Endothelial cell of umbilical vein (primary cell): ENCODE measurements around the gene POLR3A. TPM values are rescaled to one million over a fixed set of nuclear protein-coding genes. Genes with fewer than 3 reads are reported as not detected.

Experiments used
- BruUV-seq: library from RNA; stranded (reverse); fragments of 400-500 nt; replicated peaks from 2 replicates; lab custom pipeline; 2021; lab: Mats Ljungman, UMichigan
- CTCF ChIA-PET: fragments of 300-600, 350-600 bp; sonication (Branson Sonifier 250); formaldehyde crosslinking; loops from one replicate; lab custom pipeline; 2021; ENCODE audit warnings: antibody characterized with exemption, inconsistent platforms; lab: Charles Lee
- POLR2A ChIA-PET: fragments of 300-600, 350-600 bp; sonication (Branson Sonifier 250); formaldehyde crosslinking; loops from one replicate; lab custom pipeline; 2021; ENCODE audit warnings: antibody characterized with exemption, inconsistent platforms; lab: Charles Lee
- DNase-seq: peaks from one replicate; pipeline ENCODE4 v3.0.0-alpha.2; 2011; ENCODE audit warnings: low read depth, low spot score
- FAIRE-seq: peaks from 2 replicates; lab custom pipeline; 2011; peaks lifted over from hg19 to GRCh38; lab: Jason Lieb, UNC
- H2AFZ ChIP-seq: 2 replicates; pipeline ENCODE4 v1.6.0; 2012; ENCODE audit warnings: low read depth, low read length, control low read depth, inconsistent platforms
- H3K27ac ChIP-seq: 2 replicates; pipeline ENCODE4 v1.5.1; 2011; ENCODE audit warnings: low read depth, mild to moderate bottlenecking, control low read depth, low read length, moderate library complexity; ENCODE audit not compliant: insufficient read depth
- H3K27me3 ChIP-seq, 2 experiments: 2 replicates each; pipeline versions ENCODE4 v1.6.0 to v1.6.1; 2011; ENCODE audit warnings: low read length in 2 of 2, mixed read lengths in 1 of 2; ENCODE audit not compliant: control insufficient read depth in 2 of 2, insufficient read depth in 2 of 2
- H3K36me3 ChIP-seq, 2 experiments: 2 replicates in 1 of 2; 3 replicates in 1 of 2; pipeline ENCODE4 v1.5.1; 2011; ENCODE audit warnings: low read length in 2 of 2, mild to moderate bottlenecking in 1 of 2, moderate library complexity in 1 of 2; ENCODE audit not compliant: control insufficient read depth in 2 of 2, insufficient read depth in 2 of 2; ENCODE audit errors: extremely low read depth in 1 of 2
- H3K4me1 ChIP-seq: 3 replicates; pipeline ENCODE4 v1.5.1; 2011; ENCODE audit warnings: mild to moderate bottlenecking, low read length; ENCODE audit not compliant: control insufficient read depth, insufficient read depth; ENCODE audit errors: extremely low read depth
- H3K4me2 ChIP-seq: 2 replicates; pipeline ENCODE4 v1.6.1; 2011; ENCODE audit warnings: low read length, control low read depth, mixed read lengths; ENCODE audit not compliant: insufficient read depth
- H3K4me3 ChIP-seq, 3 experiments: fragments of 200-600 bp in 1 of 3; sonication (generic), shearing (Covaris generic) in 1 of 3; replicated peaks in 1 of 3; 2 replicates each; pipeline ENCODE4 v1.5.1; 2011 to 2016; ENCODE audit warnings: control low read depth in 3 of 3, low read length in 3 of 3, mild to moderate bottlenecking in 2 of 3, inconsistent platforms in 1 of 3, low read depth in 1 of 3, moderate library complexity in 1 of 3; ENCODE audit not compliant: insufficient read depth in 1 of 3
- H3K79me2 ChIP-seq: 2 replicates; pipeline ENCODE4 v1.6.0; 2012; ENCODE audit warnings: low read length, inconsistent platforms; ENCODE audit not compliant: control insufficient read depth, insufficient read depth
- H3K9ac ChIP-seq: replicated peaks from 2 replicates; pipeline ENCODE3; 2011; ENCODE audit warnings: low read length, control low read depth; ENCODE audit not compliant: insufficient read depth; ENCODE audit errors: extremely low read depth
- H3K9me1 ChIP-seq: replicated peaks from 3 replicates; pipeline ENCODE4 v1.6.0; 2011; ENCODE audit warnings: mild to moderate bottlenecking, low read length; ENCODE audit not compliant: control insufficient read depth, insufficient read depth; ENCODE audit errors: extremely low read depth
- H3K9me3 ChIP-seq: replicated peaks from 2 replicates; pipeline ENCODE4 v1.5.1; 2012; ENCODE audit warnings: low read length, inconsistent platforms; ENCODE audit not compliant: control insufficient read depth, insufficient read depth
- H4K20me1 ChIP-seq: replicated peaks from 2 replicates; pipeline ENCODE3; 2011; ENCODE audit warnings: mild to moderate bottlenecking, low read length; ENCODE audit not compliant: control insufficient read depth, insufficient read depth; ENCODE audit errors: extremely low read depth
- EZH2 ChIP-seq: IDR thresholded peaks from 2 replicates; pipeline ENCODE4 v1.6.1; 2012; ENCODE audit warnings: borderline replicate concordance, low read depth, mild to moderate bottlenecking, moderate library complexity, low read length, inconsistent platforms; ENCODE audit not compliant: severe bottlenecking
- FOS ChIP-seq: IDR thresholded peaks from 2 replicates; pipeline ENCODE4 v1.6.1; 2011; ENCODE audit warnings: mild to moderate bottlenecking, low read length, moderate library complexity, borderline replicate concordance; ENCODE audit not compliant: insufficient read depth
- GATA2 ChIP-seq: IDR thresholded peaks from 2 replicates; pipeline ENCODE4 v1.7.0; 2011; ENCODE audit warnings: low read depth, mild to moderate bottlenecking, moderate library complexity, mixed read lengths, low read length; ENCODE audit not compliant: insufficient read length, insufficient read depth
- JUN ChIP-seq: IDR thresholded peaks from 2 replicates; pipeline ENCODE4 v1.6.1; 2011; ENCODE audit warnings: borderline replicate concordance, low read depth; ENCODE audit not compliant: insufficient read length, insufficient read depth
- MYC ChIP-seq: IDR thresholded peaks from one replicate; pipeline ENCODE4 v1.6.1; 2011; ENCODE audit warnings: mild to moderate bottlenecking, low read depth, low read length
- POLR2A ChIP-seq: IDR thresholded peaks from 2 replicates; pipeline ENCODE4 v1.6.1; 2012; ENCODE audit warnings: low read depth, mild to moderate bottlenecking, control low read depth, low read length
- POLR2AphosphoS5 ChIP-seq: IDR thresholded peaks from 2 replicates; pipeline ENCODE4 v1.6.1; 2012; ENCODE audit warnings: low read depth, mild to moderate bottlenecking, control low read depth, low read length, moderate library complexity; ENCODE audit not compliant: insufficient read depth
- dilution Hi-C: fragments of 300-500 bp; cut with MboI; formaldehyde crosslinking; loops from one replicate; pipeline ENCODE4 v1.15.0; 2019; ENCODE audit warnings: low sequenced_read_pairs; ENCODE audit not compliant: extremely low pct_ligation_motif_present
- intact Hi-C: fragments of 100-400 bp; cut with micrococcal nuclease; formaldehyde crosslinking; loops from one replicate; pipeline ENCODE4 v1.10.0; 2022
- polyA plus RNA-seq, 4 experiments: library from polyadenylated mRNA; depleted of rRNA in 3 of 4; stranded (reverse) in 3 of 4; unstranded in 1 of 4; fragments of >200 nt; gene quantifications; 2 replicates each; pipeline versions ENCODE4 v1.2.1 to v1.2.3, GENCODE V29; 2011 to 2012; ENCODE audit warnings: missing spikeins in 1 of 4
- total RNA-seq: library from RNA; stranded (reverse); gene quantifications from 2 replicates; pipeline ENCODE4 v1.2.3, GENCODE V29; 2021
- TF ChIP-seq, protein P1 (sequence below), 2 donors: IDR thresholded peaks; 1 replicate in 1 of 2; 2 replicates in 1 of 2; pipeline ENCODE4 v1.5.1; 2011; ENCODE audit warnings: low read length in 2 of 2, mild to moderate bottlenecking in 2 of 2, moderate library complexity in 2 of 2, control low read depth in 1 of 2, inconsistent platforms in 1 of 2, low read depth in 1 of 2; ENCODE audit not compliant: insufficient read depth in 1 of 2; ENCODE audit errors: extremely low read depth in 1 of 2
- TF ChIP-seq, protein P2 (sequence below): IDR thresholded peaks from 2 replicates; pipeline ENCODE4 v1.6.1; 2011; ENCODE audit not compliant: insufficient read depth, insufficient read length

Gene POLR3A
- total and polyA plus RNA-seq, 2 donors (not counting 3 experiments of a cell fraction or from before 2014, with no cell fraction given), result 9.5 to 25.3 TPM

DNA sequence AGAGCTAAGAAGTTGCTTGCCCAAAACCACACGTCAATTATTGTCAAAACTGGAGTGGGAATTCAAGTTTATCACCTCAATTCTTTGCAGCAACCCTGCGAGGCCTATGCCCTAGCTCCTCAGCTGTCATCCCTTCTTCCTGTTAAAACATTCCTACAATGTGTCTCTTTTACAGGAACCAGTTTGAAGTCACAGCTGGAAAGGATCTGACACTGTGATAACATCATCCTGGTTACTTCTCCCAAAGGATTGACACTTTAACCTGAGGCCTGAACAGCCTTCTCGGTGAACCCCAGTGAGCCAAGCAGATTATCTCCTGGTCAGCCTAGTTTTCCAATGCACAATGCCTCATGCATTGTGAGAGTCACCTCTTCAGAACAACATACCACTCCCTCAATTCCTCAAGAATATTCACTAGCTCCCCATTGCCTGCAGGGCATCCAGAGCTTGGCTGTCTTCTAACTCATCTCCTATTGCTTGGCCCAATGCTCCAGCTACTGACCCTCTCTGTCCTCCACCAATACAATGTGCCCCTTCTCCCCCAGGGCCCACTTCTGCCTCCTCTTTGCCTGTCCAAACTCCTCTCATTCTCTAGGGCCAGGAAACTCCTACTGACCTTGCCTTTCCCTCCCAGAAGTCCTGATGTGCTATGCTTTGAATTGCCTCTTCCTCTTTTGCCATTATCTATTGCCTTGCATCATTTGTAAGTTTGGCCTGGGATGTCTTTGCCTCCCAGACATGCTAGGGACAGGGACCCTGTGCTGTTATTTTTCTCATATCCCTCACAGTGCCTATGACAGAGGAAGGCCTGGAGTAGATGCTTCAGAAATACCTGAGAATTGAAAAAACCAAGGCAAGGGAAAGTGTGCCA lies 92.4 kb downstream of the POLR3A start:
- TF ChIP-seq EZH2 (no peak), GATA2 (no peak), POLR2A (no peak), MYC (no peak), POLR2AphosphoS5 (no peak), FOS (no peak), JUN (no peak)
- TF ChIP-seq, protein P1, sequence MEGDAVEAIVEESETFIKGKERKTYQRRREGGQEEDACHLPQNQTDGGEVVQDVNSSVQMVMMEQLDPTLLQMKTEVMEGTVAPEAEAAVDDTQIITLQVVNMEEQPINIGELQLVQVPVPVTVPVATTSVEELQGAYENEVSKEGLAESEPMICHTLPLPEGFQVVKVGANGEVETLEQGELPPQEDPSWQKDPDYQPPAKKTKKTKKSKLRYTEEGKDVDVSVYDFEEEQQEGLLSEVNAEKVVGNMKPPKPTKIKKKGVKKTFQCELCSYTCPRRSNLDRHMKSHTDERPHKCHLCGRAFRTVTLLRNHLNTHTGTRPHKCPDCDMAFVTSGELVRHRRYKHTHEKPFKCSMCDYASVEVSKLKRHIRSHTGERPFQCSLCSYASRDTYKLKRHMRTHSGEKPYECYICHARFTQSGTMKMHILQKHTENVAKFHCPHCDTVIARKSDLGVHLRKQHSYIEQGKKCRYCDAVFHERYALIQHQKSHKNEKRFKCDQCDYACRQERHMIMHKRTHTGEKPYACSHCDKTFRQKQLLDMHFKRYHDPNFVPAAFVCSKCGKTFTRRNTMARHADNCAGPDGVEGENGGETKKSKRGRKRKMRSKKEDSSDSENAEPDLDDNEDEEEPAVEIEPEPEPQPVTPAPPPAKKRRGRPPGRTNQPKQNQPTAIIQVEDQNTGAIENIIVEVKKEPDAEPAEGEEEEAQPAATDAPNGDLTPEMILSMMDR (IDR thresholded peaks at IDR 0.05; ENCODE audit: extremely low read depth in 1 of 2, insufficient read depth in 1 of 2, low read depth in 1 of 2, low read length in 2 of 2), result no peak
- TF ChIP-seq, protein P2, sequence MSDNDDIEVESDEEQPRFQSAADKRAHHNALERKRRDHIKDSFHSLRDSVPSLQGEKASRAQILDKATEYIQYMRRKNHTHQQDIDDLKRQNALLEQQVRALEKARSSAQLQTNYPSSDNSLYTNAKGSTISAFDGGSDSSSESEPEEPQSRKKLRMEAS, result no peak
- Histone ChIP-seq H3K27me3 (peaks cover 0 to 2% of the 10 kb centered on the region in 2 experiments), H3K9me3 (no peaks in the 10 kb centered on the region), H3K79me2 (no peaks in the 10 kb centered on the region), H3K4me3 (no peak overlapping the region), H2AFZ (no peak overlapping the region), H3K9me1 (no peaks in the 10 kb centered on the region), H3K4me1 (no peaks in the 10 kb centered on the region), H4K20me1 (no peaks in the 10 kb centered on the region), H3K27ac (no peak overlapping the region), H3K9ac (no peak overlapping the region), H3K4me2 (no peak overlapping the region), H3K36me3 (no peaks in the 10 kb centered on the region)
- intact Hi-C loops (no loop called here), dilution Hi-C loops (no loop called here)
- FAIRE-seq (peak; percentile 38), DNase-seq (no peak)
- ChIA-PET CTCF (no interaction called here), POLR2A (no interaction called here)
- BruUV-seq, result no TSS peak
